AG20443 (cell line): ENCODE measurements around the gene SYN1.

Experiments used
- DNase-seq: peaks from one replicate; pipeline ENCODE4 v3.0.0; 2012; ENCODE audit warnings: low spot score, mixed read lengths

Gene SYN1

GRCh38 chrX:47572773-47573340, 46.8 kb downstream of the SYN1 start:
- no peak for DNase-seq

- DNase-seq, result no peak
These were observed 47.8 kb downstream of the SYN1 start for GRCh38 chrX:47571896-47572295.

GRCh38 chrX:47571215-47571614, 48.4 kb downstream of the SYN1 start:
- no peak for DNase-seq

- DNase-seq, result no peak
These were observed 48.9 kb downstream of the SYN1 start for GRCh38 chrX:47570794-47571193.

- DNase-seq, result no peak
These were observed 50.9 kb downstream of the SYN1 start for GRCh38 chrX:47568656-47569295.

GRCh38 chrX:47566841-47567240, 52.8 kb downstream of the SYN1 start:
- no peak for DNase-seq

GRCh38 chrX:47564438-47565085, 55.1 kb downstream of the SYN1 start:
- no peak for DNase-seq

- no peak for DNase-seq
These were observed 55.8 kb downstream of the SYN1 start for GRCh38 chrX:47563801-47564315.

- DNase-seq, result no peak
These were observed 56.9 kb downstream of the SYN1 start for GRCh38 chrX:47562615-47563243.

- DNase-seq, result no peak
These were observed 58.0 kb downstream of the SYN1 start for GRCh38 chrX:47561659-47562151.

- peak; percentile 94 for DNase-seq
These were observed 58.6 kb downstream of the SYN1 start, which contains the start of gene ARAF for GRCh38 chrX:47560934-47561658. TSS of gene ARAF (plus strand) at chrX:47561205. CDS start at chrX:47562968, 1,763 bp downstream.

GRCh38 chrX:47560179-47560933, 59.3 kb downstream of the SYN1 start:
- no peak for DNase-seq

GRCh38 chrX:47558436-47558835, 61.2 kb downstream of the SYN1 start:
- no peak for DNase-seq

GRCh38 chrX:47556045-47556623, 63.5 kb downstream of the SYN1 start:
- DNase-seq, result peak; percentile 87

GRCh38 chrX:47543496-47543895, 76.2 kb downstream of the SYN1 start:
- no peak for DNase-seq

GRCh38 chrX:47540754-47541538, 78.7 kb downstream of the SYN1 start:
- DNase-seq, result peak; percentile 92

GRCh38 chrX:47539860-47540259, 79.8 kb downstream of the SYN1 start:
- DNase-seq, result no peak

- DNase-seq, result no peak
These were observed 89.6 kb downstream of the SYN1 start for GRCh38 chrX:47530049-47530448.

- DNase-seq, result no peak
These were observed 90.1 kb downstream of the SYN1 start for GRCh38 chrX:47529548-47529947.

- no peak for DNase-seq
These were observed 95.9 kb downstream of the SYN1 start for GRCh38 chrX:47523713-47524166.
